GM18502 (cell line): Measurements from ENCODE around the gene NEDD4L.

Experiments used
- ATAC-seq: cut with Tn5 transposase; IDR thresholded peaks from one replicate; pipeline ENCODE4 v1.9.1; 2021; ENCODE audit warnings: mild to moderate bottlenecking; ENCODE audit not compliant: unreplicated experiment, poor library complexity

Gene NEDD4L

DNA sequence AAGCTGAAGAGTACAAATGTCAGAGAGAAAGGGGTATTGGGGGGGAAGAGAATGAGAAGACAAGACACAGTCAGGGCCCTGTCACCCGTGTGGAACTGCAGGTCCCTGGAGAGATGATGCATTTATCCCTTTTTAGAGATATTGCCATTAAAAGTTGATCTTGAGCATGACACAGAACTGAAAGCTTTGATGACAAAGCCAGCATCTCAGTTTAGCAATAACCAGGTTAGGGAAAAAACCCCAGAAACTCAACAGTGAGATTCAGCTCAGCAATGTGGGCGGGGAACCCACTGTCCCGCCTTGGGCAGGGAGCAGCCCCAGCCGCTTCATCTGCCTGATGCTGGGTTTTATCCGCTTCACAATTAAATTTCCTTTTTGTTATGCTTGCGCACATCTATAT is 181.1 kb downstream of the NEDD4L start:
- peak; percentile 89 for ATAC-seq

DNA sequence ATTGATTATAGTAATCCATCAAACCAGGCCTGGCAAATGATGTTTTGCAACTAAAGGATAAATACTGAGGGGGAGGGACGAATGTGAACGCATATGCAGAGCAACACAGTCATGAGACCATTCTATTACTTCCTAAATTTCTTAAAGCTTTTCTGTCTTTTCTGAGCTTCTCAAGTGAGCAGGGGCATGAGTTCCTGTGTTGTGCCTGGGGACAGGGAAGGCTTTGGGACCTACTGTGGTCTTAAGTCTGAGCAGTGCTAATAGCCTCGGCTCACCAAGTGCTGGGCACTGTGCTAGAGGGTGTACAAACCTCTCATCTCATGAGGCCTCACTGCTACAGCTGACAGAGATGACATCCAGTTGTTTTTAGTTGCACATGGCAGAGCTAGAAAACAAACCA is 182.4 kb downstream of the NEDD4L start:
- ATAC-seq = no peak

DNA sequence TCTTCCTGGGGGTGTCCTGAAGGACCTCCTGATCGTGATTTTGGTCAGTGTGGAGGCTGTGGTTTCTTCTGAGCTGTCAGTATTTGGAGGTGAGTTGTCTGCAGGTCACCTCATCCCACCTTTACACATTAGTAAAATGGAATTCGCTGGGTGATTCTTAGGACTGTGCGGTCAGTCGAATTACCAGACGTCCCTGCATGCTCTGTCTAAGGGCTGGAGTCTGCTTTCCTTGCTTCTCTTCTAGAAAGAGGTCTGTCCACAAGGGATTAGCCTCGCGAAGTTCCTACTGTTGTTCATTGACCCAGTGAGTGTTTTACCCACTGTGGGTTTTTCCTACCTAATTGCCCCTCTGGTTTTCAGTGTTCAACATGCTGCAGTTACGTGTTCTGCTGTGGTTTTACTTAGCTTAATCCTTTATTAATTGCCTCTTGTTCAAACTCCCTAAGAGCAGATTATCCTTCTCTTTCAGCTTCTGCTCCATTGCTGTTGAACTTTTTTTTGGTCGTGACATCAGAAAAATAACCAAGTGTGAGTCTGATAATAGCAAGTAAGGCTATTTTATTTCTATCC is 183.4 kb downstream of the NEDD4L start:
- no peak for ATAC-seq

DNA sequence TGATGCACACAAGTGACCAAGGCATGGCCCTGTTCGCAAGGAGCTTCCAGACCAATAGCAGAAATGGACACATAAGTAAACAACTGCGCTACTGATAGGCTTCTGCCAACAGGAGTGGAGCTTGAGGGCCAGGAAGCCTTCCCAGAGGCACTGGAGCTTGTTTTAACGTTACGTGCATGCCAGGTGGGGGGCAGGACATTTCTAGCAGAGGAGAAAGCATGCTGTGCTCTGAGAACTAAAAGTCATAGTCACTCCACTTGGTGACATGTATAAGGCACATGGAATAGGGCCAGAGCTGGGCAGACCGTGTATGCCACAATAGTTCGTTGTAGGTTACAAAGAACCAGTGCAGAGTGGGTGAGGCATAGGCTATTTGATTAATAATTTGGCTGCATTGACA is 184.2 kb downstream of the NEDD4L start:
- ATAC-seq = no peak

- no peak for ATAC-seq
Measured at GRCh38 chr18:58228762-58229161, 184.7 kb downstream of the NEDD4L start.

DNA sequence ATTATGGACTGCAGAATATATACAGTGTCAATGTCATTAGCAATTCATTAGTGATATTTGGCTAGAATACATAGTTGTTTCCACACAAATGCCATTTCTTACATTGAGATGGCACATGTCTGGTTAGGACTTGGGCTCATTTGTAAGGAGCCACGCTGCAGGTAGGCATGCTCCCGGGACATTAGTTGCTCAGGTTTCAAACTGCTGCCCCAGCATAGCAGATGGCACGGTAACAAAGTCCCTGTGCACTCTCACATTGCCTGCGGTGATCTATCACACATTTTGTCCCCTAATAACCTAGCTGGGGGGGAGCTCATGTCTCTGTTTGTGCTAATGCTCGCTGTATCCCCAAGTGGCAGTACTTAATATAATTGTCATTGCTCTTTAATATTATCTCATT is 185.1 kb downstream of the NEDD4L start:
- ATAC-seq = no peak

DNA sequence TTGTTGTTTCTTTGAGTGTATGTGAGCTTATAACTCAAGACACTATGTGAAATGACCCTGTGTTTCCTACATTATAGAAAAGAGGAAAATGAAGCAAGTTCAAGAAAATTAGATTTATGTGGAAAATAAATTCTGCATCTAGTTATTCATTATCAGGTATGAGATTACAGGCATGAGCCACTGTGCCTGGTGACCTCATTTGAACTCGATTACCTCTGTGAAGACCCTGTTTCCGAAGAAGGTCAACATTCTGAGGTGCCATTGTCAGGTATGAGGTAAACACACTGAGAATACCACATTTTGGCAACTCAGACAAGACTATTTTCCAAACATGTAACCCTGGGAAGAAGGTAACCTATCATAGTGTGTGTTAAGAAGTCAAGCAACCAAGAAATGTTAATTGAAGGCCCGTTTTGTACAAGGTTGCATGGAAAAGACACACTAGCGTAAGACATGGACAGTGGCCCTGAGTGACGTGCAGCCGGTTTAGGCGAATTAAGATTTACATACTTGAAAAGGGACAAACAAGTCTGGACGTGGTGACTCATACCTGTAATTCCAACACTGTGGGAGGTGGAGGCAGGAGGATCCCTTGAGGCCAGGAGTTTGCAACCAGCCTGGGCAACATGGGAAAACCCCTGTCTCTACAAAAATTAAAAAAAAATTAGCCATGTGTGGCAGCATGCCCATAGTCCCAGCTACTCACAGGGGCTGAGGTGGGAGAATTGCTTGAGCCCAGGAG is 186.6 kb downstream of the NEDD4L start:
- peak; percentile 57 for ATAC-seq

GRCh38 chr18:58231930-58232329 is 187.9 kb downstream of the NEDD4L start:
- ATAC-seq = no peak

GRCh38 chr18:58232668-58233067 is 188.6 kb downstream of the NEDD4L start:
- no peak for ATAC-seq

DNA sequence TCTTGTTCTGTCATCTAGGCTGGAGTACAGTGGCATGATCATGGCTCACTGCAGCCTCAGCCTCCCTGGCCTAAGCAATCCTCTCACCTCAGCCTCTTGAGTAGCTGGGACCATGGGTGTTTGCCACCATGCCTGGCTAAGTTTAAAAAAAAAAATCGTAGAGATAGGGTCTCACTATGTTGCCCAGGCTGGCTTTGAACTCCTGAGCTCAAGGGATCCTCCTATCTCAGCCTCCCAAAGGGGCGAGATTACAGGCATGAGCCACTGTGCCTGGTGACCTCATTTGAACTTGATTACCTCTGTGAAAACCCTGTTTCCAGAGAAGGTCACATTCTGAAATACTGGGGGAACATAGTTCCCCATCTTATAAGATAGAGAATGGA is 190.3 kb downstream of the NEDD4L start:
- no peak for ATAC-seq

GRCh38 chr18:58235001-58235436 is 191.0 kb downstream of the NEDD4L start:
- no peak for ATAC-seq

- ATAC-seq = no peak
Measured at GRCh38 chr18:58239879-58240278, 195.9 kb downstream of the NEDD4L start.

DNA sequence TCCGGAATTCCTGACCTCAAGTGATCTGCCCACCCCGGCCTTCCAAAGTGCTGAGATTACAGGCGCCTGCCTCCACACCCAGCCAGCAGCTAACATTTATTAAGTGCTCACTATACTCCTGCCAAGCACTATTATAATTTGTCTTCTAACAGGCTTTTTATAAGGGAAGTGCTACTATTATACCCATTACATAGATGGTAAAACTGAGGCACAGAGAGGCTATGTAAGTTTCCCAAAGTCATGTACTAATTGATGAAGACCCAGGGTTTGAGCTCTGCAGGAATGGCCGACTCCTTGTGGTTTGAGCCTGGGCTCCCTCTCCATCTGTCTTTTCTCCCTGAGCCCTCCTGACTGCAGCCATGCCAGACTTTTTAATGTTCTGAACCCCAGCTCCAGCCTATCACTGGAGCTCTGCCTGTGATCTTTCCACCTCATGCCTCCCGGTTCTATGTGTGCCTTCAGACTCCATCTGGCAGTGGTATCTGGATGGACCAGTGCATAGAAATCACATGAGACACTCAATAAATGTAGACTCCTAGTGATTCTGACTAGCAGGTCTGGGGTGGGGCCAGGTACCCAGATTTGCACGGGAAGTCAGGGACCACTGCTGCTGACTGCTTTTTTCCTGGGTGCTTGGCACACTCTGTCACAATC is 197.1 kb downstream of the NEDD4L start:
- ATAC-seq = no peak

DNA sequence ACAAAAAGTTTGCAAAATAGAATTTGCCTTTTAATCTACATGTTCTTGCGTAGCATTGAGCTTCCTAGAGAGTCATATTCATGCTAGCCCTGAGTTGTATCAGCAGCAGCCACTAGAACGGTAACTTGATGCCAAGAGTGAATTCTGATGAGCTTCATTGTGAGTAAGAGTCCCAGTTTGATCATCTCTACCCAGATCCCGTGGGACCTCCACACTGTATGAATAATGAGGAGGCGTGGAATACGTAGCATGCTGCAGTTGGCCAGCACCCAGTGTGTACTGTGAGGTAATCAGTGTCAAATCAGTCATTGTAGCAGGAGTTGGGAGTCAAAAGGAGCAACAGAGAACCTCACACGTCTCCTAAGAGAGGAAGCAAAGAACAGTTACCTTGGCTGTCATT is 197.9 kb downstream of the NEDD4L start:
- ATAC-seq = no peak

DNA sequence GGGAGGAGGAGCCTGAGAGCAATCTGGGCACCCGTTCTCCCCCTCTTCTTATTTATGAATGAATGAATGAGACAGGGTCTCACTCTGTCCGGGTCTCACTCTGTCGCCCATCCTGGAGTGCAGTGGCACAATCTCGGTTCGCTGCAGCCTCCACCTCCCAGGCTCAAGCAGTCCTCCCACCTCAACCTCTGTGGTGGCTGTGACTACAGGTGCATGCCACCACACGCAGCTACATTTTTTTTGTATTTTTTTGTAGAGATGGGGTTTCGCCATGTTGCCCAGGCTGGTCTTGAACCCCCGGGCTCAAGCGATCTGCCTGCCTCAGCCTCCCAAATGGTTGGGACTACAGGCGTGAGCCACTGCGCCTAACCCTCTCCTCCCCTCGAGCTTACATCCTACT is 198.4 kb downstream of the NEDD4L start:
- ATAC-seq = no peak

DNA sequence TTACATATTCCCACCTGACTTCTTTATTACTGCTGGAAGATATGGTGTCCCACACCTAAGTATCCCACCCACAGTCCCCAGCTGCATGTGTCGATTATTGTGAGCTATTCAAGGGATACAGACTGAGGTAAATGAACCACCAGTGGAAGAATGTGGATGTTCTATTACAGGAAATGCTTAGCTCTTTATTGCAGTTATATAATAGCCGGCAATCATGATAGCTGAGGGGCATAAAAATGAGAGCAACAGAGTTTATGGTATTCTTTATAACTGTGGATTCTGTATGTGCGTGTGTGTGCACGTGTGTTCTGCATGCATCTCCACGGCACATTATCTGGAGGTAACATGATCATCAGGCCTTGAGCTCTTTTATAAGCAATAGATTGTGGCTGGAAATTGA is 198.9 kb downstream of the NEDD4L start:
- no peak for ATAC-seq

DNA sequence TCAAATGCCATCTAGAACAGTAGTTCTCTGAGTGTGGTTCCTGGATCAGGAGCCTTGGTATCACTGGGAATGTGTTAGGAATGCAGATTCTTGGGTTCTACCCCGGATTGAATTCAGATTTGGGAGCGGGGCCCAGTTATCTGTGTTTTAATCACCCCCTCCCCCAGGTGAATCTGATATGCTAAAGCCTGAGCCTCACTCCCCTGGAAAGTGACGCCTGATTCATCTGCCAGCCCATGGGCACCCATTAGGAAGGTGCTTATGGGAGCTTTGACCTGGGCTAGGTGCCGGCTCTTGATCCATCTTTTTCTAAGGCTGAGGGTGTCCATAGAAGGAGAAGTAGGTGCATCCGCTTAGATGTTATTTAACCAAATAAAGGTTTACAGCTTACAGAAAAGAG is 199.4 kb downstream of the NEDD4L start:
- no peak for ATAC-seq

GRCh38 chr18:58247363-58247834 is 203.4 kb downstream of the NEDD4L start:
- ATAC-seq = no peak

DNA sequence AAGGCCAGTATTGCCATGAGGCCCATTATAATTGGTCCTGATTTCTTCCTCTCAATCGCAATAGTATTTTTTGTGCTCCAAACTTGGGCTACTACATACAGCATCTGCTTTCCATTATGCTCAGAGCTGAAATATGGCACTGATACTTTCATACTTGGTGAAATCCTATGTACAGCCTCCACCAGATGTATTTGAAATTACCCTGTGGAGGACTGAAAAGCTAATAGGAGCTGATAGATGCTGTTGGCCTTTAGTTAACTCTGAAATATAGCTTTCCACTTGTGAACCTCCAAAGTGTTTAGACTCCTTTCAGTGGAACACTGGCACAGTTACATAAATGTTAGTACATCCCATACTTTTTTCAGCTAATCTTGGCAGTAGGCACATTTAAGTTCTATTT is 205.7 kb downstream of the NEDD4L start:
- ATAC-seq = no peak

- no peak for ATAC-seq
Measured at GRCh38 chr18:58251416-58251815, 207.4 kb downstream of the NEDD4L start.

DNA sequence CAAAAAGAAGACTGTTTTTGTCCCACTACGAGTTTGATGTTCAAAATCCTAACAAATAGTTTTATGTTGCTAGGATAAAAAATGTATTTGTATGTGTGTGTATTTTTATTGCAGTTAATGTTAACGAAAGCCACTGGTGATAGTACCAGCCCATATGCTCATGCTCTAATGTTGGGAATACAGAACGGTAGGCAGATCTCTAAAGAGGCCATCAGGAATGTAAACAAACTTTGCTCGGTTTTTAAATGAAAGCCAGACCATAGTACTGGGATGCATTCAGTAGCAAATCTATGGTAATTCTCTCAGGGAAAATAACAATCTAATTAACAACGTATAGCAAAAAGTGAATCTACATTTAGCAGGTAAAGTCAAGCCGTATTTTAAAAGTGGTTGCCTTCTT is 208.1 kb downstream of the NEDD4L start:
- ATAC-seq = no peak

DNA sequence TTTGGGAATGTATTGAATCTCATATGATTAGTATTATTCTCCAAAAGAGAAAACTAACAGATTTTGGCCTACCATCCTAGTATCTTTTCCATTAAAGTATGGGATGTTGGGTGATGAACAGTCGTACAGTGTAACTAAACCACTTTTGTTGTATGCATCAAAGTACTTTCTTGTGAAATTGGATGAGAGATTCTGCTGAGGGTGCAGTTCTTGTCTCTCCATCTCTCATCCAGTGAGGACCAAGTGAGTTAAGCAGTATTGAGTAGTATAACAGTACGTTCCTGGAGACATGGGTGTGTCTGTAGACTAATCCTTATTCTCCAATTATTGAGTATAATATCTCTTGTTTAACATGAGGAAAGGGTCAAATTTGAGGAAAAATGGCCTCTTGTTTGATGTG is 209.3 kb downstream of the NEDD4L start:
- no peak for ATAC-seq
